SU-DHL-6 (cell line): ENCODE data around the gene TECTA.
"Not testable (repeated sequence)": the region's sequence is repeated elsewhere in the genome, so short reads cannot be mapped to it uniquely, and the experiment has no call there.

Source experiments
- H2AFZ ChIP-seq: fragments of 200-600 bp; sonication (generic); 2 replicates; pipeline ENCODE4 v1.6.1; 2014; ENCODE audit warnings: low read depth, mild to moderate bottlenecking, moderate library complexity, mixed read lengths, antibody characterized with exemption, low read length; ENCODE audit not compliant: severe bottlenecking
- H3F3A ChIP-seq: fragments of 200-600 bp; shearing (Covaris generic); 2 replicates; pipeline ENCODE4 v1.6.0; 2016; ENCODE audit warnings: antibody characterized with exemption, mild to moderate bottlenecking; ENCODE audit not compliant: insufficient read depth
- H3K27ac ChIP-seq: fragments of 200-600 bp; sonication (generic); 2 replicates; pipeline ENCODE4 v1.5.1; 2016; ENCODE audit warnings: low read depth, mild to moderate bottlenecking, low read length, moderate library complexity, mixed read lengths
- H3K27me3 ChIP-seq: fragments of 200-600 bp; sonication (generic), shearing (Covaris generic); 2 replicates; pipeline ENCODE4 v1.6.0; 2014; ENCODE audit warnings: mild to moderate bottlenecking, low read length
- H3K36me3 ChIP-seq: fragments of 200-600 bp; sonication (generic); 2 replicates; pipeline ENCODE4 v1.6.1; 2014; ENCODE audit warnings: mild to moderate bottlenecking, low read length, mixed read lengths
- H3K4me2 ChIP-seq: fragments of 300-600, 200-600 bp; shearing (Covaris generic), sonication (generic); 2 replicates; pipeline ENCODE4 v1.6.0; 2014; ENCODE audit warnings: low read length, low read depth, mild to moderate bottlenecking; ENCODE audit not compliant: poor library complexity, severe bottlenecking
- H3K4me3 ChIP-seq: fragments of 200-600 bp; sonication (generic); 2 replicates; pipeline ENCODE4 v1.5.1; 2014; ENCODE audit warnings: antibody characterized with exemption, low read length, mild to moderate bottlenecking, mixed read lengths; ENCODE audit not compliant: insufficient read depth, poor library complexity, severe bottlenecking
- H3K79me2 ChIP-seq: fragments of 200-600 bp; sonication (generic); 2 replicates; pipeline ENCODE4 v1.6.1; 2014; ENCODE audit warnings: mild to moderate bottlenecking, low read length, moderate library complexity; ENCODE audit not compliant: insufficient read depth
- H3K9ac ChIP-seq: fragments of 200-600 bp; sonication (generic); 2 replicates; pipeline ENCODE4 v1.7.0; 2014; ENCODE audit warnings: mild to moderate bottlenecking, low read length
- H3K9me2 ChIP-seq: fragments of 200-600 bp; sonication (generic); replicated peaks from 2 replicates; pipeline ENCODE4 v1.6.1; 2014; ENCODE audit warnings: low read length; ENCODE audit not compliant: insufficient read depth
- H3K9me3 ChIP-seq: fragments of 200-600 bp; sonication (generic); 2 replicates; pipeline ENCODE4 v1.6.1; 2014; ENCODE audit warnings: low read length, mixed read lengths; ENCODE audit not compliant: insufficient read depth
- H4K20me1 ChIP-seq: fragments of 200-600 bp; sonication (generic); 2 replicates; pipeline ENCODE4 v1.6.1; 2014; ENCODE audit warnings: low read depth, mild to moderate bottlenecking, antibody characterized with exemption, low read length, moderate library complexity, mixed read lengths
- CTCF ChIP-seq: fragments of 200-600 bp; sonication (generic); IDR thresholded peaks from one replicate; pipeline ENCODE4 v1.5.1; 2017; ENCODE audit warnings: antibody characterized with exemption, mild to moderate bottlenecking, low read length, moderate library complexity; ENCODE audit not compliant: insufficient read depth, poor library complexity, severe bottlenecking
- EZH2phosphoT487 ChIP-seq: fragments of 200-600 bp; sonication (generic), shearing (Covaris generic); conservative IDR thresholded peaks from 2 replicates; pipeline ENCODE4 v1.6.1; 2018; ENCODE audit warnings: mild to moderate bottlenecking, antibody characterized with exemption, low read length, moderate library complexity, mixed read lengths

TECTA gene

GRCh38 chr11:121161349-121161917 lies 60.4 kb downstream of the TECTA start:
- no peaks in the 10 kb centered on the region for H3K36me3 ChIP-seq
- H3K4me3 ChIP-seq, result no peak overlapping the region
- no peaks in the 10 kb centered on the region for H4K20me1 ChIP-seq
- no peak overlapping the region for H2AFZ ChIP-seq
- H3K27me3 ChIP-seq, result no peaks in the 10 kb centered on the region
- no peaks in the 10 kb centered on the region for H3K79me2 ChIP-seq
- no peaks in the 10 kb centered on the region for H3K9me3 ChIP-seq
- H3K4me2 ChIP-seq, result no peak overlapping the region
- no peaks in the 10 kb centered on the region for H3F3A ChIP-seq
- TF ChIP-seq EZH2phosphoT487, result no peak
- no peak for TF ChIP-seq CTCF
- no peaks in the 10 kb centered on the region for H3K9me2 ChIP-seq
- no peak overlapping the region for H3K9ac ChIP-seq
- H3K27ac ChIP-seq, result no peak overlapping the region

- H3F3A ChIP-seq, result no peaks in the 10 kb centered on the region
Measured at GRCh38 chr11:121163658-121164308, 62.7 kb downstream of the TECTA start.

GRCh38 chr11:121177629-121178028 lies 76.6 kb downstream of the TECTA start:
- not testable (repeated sequence) for H3F3A ChIP-seq, H3K9me2 ChIP-seq, H3K79me2 ChIP-seq, H3K27ac ChIP-seq, H3K9ac ChIP-seq, H4K20me1 ChIP-seq, H2AFZ ChIP-seq, H3K4me3 ChIP-seq, H3K9me3 ChIP-seq, H3K4me2 ChIP-seq, H3K27me3 ChIP-seq, H3K36me3 ChIP-seq

More at GRCh38 chr11:121163658-121164308, 62.7 kb downstream of the TECTA start:
- Histone ChIP-seq H3K27ac (no peak overlapping the region), H3K4me2 (no peak overlapping the region), H3K9me3 (no peaks in the 10 kb centered on the region), H3K27me3 (no peaks in the 10 kb centered on the region), H3K9me2 (no peaks in the 10 kb centered on the region), H3K79me2 (no peaks in the 10 kb centered on the region), H2AFZ (no peak overlapping the region), H4K20me1 (no peaks in the 10 kb centered on the region), H3K4me3 (no peak overlapping the region), H3K36me3 (no peaks in the 10 kb centered on the region), H3K9ac (no peak overlapping the region)
- TF ChIP-seq CTCF (no peak), EZH2phosphoT487 (no peak)

- Histone ChIP-seq H3K9ac (no peak overlapping the region), H3K36me3 (no peaks in the 10 kb centered on the region), H3K4me2 (no peak overlapping the region), H3F3A (no peaks in the 10 kb centered on the region), H3K4me3 (no peak overlapping the region), H3K9me2 (no peaks in the 10 kb centered on the region), H3K79me2 (no peaks in the 10 kb centered on the region), H4K20me1 (no peaks in the 10 kb centered on the region), H3K9me3 (peaks cover 8% of the 10 kb centered on the region; the same call in 1 of the 2 replicates), H3K27ac (no peak overlapping the region), H2AFZ (no peak overlapping the region), H3K27me3 (no peaks in the 10 kb centered on the region)
- TF ChIP-seq CTCF (no peak), EZH2phosphoT487 (no peak)
Measured at GRCh38 chr11:121179306-121179705, 78.3 kb downstream of the TECTA start.
